Amygdala (tissue), 56 donors: Measurements from ENCODE around the gene SORCS2.

Source experiments
- DNase-seq, 56 donors: peaks; one replicate each; lab custom pipeline; 2025; lab: John Stamatoyannopoulos, UW

SORCS2 gene

GRCh38 chr4:7697343-7697742 is 505.0 kb downstream of the SORCS2 start:
- no peak for DNase-seq

- DNase-seq, result no peak
Measured at GRCh38 chr4:7697821-7698220, 505.5 kb downstream of the SORCS2 start.

- DNase-seq, result no peak
Measured at GRCh38 chr4:7698584-7698983, 506.2 kb downstream of the SORCS2 start.

- no peak for DNase-seq
Measured at GRCh38 chr4:7699031-7699430, 506.7 kb downstream of the SORCS2 start.

GRCh38 chr4:7699825-7700224 is 507.5 kb downstream of the SORCS2 start:
- DNase-seq, result no peak

GRCh38 chr4:7700665-7701064 is 508.3 kb downstream of the SORCS2 start:
- no peak for DNase-seq

GRCh38 chr4:7701866-7702649 is 509.7 kb downstream of the SORCS2 start:
- DNase-seq, result no peak

GRCh38 chr4:7703688-7704087 is 511.4 kb downstream of the SORCS2 start:
- DNase-seq, result no peak

GRCh38 chr4:7704091-7704490 is 511.8 kb downstream of the SORCS2 start:
- no peak for DNase-seq

- DNase-seq, result no peak
Measured at GRCh38 chr4:7704625-7705024, 512.3 kb downstream of the SORCS2 start.

GRCh38 chr4:7705062-7705461 is 512.7 kb downstream of the SORCS2 start:
- no peak for DNase-seq

- no peak for DNase-seq
Measured at GRCh38 chr4:7705593-7705992, 513.3 kb downstream of the SORCS2 start.

GRCh38 chr4:7708238-7708637 is 515.9 kb downstream of the SORCS2 start:
- DNase-seq, result no peak

- no peak for DNase-seq
Measured at GRCh38 chr4:7708981-7709380, 516.6 kb downstream of the SORCS2 start.

GRCh38 chr4:7709431-7709830 is 517.1 kb downstream of the SORCS2 start:
- no peak for DNase-seq

- DNase-seq, result no peak
Measured at GRCh38 chr4:7710126-7710525, 517.8 kb downstream of the SORCS2 start.

- DNase-seq, result peak in 6 of 56 donors; percentile 8 to 30 (median 18)
Measured at GRCh38 chr4:7710576-7711306, 518.4 kb downstream of the SORCS2 start.

GRCh38 chr4:7711307-7711963 is 519.1 kb downstream of the SORCS2 start:
- DNase-seq, result no peak

GRCh38 chr4:7712021-7712671 is 519.8 kb downstream of the SORCS2 start:
- DNase-seq, result no peak

- DNase-seq, result no peak
Measured at GRCh38 chr4:7713757-7714156, 521.4 kb downstream of the SORCS2 start.

GRCh38 chr4:7714176-7714575 is 521.8 kb downstream of the SORCS2 start:
- no peak for DNase-seq
